ENCODE results near the gene ZBTB5.
"Not testable (repeated sequence)": the region's sequence is repeated elsewhere in the genome, so short reads cannot be mapped to it uniquely, and the experiment has no call there.

Gene ZBTB5

DNA sequence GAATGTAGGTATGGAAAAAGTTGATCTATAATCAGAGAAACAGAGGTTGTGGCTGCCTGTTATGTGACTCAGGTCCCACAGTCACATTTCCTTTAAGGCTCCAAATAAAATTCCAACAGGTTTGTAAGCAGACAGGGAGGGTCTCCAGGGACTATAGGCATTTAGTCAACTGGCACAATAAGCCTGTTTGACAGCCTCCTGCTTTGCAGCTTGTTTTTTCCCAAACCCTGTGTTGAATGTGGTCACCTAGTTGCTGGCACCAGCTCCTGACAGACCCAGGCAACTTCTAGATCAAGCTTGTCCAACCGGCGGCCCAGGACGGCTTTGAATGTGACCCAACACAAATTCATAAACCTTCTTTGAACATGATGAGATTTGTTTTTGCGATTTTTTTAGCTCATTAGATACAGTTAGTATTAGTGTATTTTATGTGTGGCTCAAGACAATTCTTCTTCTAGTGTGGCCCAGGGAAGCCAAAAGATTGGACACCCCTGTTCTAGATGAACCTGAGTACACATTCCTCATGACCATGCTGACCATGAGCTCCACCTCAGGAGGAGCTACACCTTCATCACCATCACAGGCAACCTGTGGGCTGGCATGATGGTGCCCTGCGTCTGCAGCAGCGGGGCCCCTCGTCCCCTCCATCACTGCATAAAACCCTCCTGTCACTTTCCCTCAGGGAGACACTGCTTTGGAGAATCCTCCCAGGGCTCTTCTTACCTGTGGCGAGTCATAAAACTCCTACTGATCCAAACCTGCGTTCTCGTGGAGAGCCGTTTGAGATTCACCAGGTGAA lies 58.4 kb downstream of the ZBTB5 start:
- no peak for DNase-seq

DNA sequence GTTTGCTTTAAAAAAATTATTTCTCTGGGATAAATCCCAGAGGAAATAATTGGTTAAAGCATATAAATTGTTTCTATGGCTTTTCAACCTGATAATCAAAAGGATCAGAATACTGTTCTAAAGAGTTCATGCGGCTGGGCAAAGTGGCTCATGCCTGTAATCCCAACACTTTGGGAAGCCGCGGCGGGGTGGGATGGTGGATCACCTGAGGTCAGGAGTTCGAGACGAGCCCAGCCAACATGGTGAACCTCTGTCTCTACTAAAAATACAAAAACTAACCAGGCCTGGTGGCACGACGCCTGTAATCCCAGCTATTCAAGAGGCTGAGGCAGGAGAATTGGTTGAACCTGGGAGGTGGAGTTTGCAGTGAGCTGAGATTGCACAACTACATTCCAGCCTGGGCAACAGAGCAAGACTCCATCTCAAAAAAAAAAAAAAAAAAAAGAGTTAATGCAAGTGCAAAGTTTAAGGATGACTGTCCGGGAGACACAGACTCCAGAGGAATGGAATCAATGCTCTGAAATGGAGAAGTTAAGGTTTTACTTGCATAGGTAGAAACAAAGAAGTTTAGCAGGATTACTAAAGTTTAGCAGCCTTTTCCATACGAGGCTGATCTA lies 59.4 kb downstream of the ZBTB5 start:
- no peak for DNase-seq

DNA sequence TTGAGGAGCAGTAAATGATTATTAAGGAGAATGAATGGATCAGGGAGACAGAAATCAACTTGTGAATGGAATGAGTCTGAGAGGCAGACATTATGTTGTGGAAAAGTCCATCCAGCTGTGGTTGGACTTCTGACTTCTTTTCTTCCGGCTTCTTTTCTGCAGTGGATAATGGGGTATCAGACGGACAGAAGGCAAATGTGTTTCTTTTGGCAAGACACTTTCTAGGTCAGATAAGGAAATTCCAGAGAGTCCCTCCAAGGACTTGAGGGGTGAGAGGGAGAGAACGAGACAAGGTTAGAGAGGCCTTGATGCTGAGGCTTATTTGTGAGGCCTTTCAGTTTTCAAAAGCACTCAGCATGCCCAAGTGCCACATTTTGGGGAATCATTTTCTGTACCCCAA lies 59.9 kb downstream of the ZBTB5 start:
- no peak for DNase-seq

DNA sequence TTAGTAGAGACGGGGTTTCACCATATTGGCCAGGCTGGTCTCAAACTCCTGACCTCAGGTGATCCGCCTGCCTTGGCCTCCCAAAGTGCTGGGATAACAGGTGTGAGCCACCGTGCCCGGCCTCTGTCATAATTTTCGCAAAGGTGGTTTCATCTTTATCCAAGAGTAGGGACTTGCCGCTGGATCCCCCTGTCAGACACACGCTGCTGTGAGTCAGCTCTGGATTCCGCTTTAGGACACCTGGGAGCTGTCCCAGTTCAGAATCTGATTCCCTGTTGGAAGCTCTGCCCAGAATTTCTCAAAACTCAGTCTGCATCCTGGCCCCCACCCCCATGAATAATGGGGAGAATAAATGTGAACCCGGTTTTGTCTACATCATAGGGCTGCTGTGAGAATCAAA lies 60.7 kb downstream of the ZBTB5 start:
- DNase-seq, result no peak

DNA sequence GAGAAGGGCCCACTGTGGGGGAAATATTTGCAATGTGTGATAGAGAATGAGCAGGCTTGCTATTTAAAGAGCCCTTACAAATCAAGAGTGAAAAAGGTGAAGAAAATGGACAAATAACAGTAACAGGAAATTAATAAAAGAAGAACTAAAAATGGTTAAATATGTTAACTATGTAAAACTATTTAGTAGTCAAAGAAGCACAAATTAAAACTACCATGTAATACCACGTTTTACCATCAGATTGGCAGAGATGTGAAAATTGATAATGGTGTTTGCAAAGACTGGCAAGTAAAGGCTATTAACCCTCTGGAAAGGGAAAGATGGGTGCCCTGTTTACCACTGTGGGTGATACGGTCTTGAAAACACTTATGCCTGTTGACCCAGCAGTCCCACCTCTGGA lies 65.9 kb downstream of the ZBTB5 start:
- no peak for DNase-seq

DNA sequence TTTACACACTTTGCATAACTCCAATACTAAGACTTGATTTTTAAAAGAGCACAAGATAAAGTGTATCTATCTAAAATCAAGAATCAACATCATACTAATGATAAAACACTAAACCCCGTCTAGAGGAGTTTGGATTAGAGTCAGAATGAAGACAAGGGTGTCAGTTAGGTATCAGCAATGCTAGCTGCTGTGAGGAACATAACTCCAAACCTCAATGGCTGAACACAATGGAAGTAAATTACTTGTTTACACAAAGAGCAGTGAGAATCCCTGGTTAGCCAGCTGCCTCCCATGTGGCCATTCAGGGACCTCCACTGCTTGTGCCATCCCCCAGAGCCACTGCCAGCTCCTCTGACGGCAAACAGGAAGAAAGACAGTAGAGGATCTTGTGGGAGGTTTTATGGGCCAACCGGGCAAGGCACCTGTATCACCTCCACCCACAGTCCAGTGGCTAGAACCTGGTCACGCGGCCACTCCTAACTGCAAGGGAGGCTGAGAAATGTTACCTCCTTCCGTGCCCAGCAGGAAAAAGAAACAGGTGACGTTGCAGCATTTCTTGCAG lies 66.7 kb downstream of the ZBTB5 start:
- DNase-seq, result no peak

DNA sequence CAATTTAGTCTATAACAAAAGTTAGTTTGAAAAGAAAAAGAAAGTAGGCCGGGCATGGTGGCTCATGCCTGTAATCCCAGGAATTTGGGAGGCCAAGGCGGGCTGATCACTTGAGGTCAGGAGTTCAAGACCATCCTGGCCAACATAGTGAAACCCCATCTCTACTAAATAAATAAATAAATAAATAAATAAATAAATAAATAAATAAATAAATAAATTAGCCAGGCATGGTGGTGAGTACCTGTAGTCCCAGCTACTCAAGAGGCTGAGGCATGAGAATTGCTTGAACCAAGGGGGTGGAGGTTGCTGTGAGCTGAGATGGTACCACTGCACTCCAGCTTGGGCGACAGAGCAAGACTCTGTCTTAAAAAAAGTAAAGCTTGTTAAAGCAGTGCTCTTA lies 67.3 kb downstream of the ZBTB5 start:
- DNase-seq, result not testable (repeated sequence)

DNA sequence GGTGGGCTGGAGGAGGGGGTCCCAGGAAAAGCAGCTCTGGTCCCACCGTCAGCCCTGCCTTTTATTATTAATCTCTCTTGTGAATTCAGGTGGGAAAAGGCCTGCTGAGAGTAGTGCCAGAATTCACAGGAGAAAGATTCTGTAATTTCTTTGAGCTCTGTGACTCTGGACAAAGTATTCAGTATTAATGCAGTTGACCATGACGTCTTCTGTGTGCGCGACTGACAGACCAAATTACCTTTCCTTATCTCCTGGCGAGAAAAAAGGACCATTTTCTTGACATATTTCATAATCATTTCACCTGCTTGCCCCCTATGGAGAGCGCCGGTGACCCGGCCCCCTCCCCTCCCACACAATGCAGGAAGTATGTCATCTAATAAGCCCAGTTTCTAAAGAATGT lies 69.6 kb downstream of the ZBTB5 start:
- DNase-seq, result no peak

DNA sequence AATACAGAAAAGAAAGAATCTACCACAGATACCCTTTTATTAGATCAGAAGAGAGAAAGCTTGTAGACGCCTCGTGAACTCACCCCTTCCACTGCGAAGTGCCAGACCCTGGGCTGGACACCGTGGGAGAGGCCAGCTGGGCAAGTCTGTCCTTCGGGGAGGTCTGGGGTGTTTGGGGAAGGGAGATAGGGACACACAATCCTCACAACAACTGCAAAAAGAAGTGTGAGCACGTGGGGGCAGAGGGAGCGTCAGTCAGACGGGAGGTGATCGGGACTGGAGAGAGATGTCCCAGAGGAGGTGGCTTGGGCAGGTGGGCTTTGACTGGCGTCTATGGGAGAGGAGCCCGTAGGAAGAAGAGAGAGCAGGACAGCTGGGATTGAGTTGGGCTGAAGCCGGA lies 70.0 kb downstream of the ZBTB5 start:
- no peak for DNase-seq

DNA sequence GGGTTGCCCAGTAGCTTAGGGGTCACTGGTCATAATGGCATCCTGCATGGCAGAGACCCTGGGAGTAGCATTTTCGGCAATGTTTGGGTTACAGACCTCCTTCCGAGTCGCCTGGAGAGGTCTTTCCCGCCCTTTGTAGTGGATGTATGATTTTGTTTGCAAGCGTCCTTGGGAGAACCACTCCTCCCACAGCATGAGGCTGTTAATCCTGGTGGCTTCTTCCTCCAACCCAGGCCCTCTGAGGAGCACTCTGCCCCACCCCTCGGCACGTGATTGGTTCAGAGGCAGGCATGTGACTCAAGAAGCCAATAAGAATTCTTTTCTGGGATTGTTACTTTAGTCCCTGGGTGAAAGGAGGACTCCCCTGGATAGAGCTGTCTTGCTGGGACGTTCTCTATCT lies 73.0 kb downstream of the ZBTB5 start:
- DNase-seq, result no peak

DNA sequence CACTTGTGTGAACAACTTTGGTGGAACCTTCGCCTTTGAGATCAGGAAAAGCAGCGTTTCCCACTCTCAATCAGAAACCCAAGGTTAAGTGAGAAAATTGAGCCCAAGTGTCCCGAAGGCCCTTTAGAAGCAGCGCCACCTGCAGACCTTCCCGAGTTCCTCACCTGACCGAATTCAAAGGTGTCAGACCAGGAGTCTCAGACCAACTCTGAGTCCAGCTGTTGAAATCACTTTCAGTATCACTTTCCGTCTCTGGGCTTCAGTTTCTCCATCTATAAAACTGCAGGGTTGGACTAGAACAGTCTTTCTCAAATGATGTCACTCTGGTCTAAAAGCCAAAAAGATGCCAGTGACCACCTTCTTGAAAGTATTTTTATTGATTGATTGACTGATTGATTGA lies 74.5 kb downstream of the ZBTB5 start:
- no peak for DNase-seq

All from right kidney (tissue), 1 donor.